ENCODE data around the gene FABP2.
"Not testable (repeated sequence)": the region's sequence is repeated elsewhere in the genome, so short reads cannot be mapped to it uniquely, and the experiment has no call there.

FABP2 gene

GRCh38 chr4:119310826-119311225 lies 11.1 kb downstream of the FABP2 start:
- no peak for DNase-seq (ENCODE audit: low read depth in 2 of 2)

DNA sequence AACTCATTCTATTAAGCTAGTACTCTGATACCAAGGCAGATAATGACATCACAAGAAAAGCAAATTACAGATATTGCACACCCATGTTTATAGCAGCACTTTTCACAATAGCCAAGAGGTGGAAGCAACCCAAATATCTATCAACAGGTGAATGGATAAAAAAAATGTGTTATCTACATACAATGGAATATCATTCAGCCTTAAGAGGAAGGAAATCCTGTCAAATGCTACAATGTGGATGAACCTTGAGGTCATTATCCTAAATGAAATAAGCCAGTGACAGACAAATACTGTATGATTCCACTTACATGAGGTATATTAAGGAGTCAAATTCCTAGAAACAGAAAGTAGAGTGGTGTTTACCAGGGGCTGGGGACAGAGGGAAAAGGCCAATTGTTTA lies 14.3 kb downstream of the FABP2 start:
- no peak for DNase-seq (ENCODE audit: low read depth in 2 of 2)

- no peak for DNase-seq (ENCODE audit: low read depth in 2 of 2)
These were observed 17.5 kb downstream of the FABP2 start for GRCh38 chr4:119304431-119304830.

DNA sequence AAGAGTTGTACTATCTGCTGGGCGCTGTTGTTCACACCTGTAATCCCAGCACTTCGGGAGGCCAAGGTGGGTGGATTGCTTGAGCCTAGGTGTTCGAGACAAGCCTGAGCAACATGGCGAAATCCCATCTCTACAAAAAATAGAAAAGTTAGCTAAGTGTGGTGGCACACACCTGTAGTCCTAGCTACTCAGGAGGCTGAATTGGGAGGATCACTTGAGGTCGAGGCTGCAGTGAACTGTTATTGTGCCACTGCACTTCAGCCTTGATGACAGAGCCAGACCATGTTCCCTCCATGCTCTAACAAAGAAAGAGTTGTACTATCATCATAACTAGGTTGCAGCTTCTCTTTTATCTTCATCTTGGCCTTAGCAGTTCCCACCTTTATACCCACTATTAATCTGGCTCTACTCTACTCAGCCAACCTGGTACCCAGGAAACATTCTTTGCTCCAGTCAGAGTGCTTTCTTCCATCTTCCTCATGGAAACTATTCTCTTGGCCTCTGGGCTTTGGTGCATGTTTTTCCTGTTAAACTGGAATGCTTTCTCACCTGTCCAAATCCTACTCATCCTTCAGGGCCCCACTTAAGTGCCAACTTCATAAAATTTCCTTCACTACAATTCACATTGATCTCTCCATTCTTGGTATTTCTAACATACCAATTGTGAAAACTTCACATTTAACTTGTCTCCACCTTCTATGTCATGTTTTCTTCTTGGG lies 18.2 kb downstream of the FABP2 start:
- DNase-seq (ENCODE audit: low read depth in 2 of 2): no peak

GRCh38 chr4:119302073-119302832 lies 19.7 kb downstream of the FABP2 start:
- DNase-seq (ENCODE audit: low read depth in 2 of 2): no peak

DNA sequence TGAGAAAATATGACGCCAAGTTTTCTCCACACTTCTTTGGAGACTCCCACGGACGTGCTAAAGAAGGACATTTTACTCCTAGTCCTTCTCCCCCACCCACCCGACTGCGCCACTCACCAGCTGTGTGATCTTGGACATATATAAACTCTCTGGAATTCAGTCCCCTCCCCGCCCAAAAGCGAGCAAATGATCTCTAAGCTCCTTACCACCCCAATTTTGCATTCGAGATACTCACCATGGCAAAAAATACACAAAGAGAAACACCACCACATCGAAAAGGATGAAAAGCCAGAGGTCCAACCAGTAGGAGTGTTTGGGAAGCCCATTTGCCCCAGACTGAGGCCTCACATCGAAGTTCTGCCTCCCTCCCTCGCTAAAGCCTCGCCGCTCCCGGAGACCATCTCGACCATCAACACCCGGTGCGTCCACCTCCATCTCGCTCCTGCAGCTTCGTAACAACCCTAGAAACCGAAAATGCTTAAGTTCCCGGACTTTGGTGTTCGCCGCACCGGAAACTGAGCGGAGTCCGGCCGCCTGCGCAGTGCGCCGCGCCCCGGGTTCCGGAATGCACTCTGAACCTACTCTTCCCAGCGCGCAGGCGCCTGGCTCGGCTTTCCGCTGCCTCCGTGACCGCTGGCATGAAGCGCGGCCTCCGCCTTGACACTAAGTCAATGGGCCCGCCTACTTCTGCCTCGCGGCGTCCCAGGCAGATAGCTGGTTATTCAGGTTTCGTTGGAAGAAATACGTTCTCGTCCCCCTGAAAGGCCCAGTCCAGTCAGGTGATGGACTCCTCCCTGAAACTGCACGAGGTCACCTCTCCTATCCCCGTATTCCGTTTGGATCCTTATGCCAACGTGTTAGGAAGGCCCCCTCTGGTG lies 21.6 kb downstream of the FABP2 start:
- peak; percentile 80 to 82 for DNase-seq (ENCODE audit: low read depth in 2 of 2)

DNA sequence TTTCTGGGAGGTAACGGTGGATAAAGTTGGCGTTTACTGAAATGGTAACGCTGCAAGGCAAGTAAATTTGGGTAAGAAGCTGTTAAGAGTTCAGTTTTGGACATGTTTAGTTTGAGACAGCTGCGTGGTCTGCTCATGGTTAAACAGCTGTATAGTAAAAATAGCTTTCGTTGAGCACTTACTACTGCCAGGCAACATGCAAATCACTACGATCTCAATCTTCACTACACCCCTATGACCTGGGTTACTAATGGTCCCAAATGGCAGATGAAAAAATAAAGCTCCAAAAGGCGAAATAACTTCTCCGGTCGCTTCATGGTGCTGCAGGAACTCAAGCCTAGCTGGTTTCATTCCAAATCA lies 22.2 kb downstream of the FABP2 start:
- no peak for DNase-seq (ENCODE audit: low read depth in 2 of 2)

DNA sequence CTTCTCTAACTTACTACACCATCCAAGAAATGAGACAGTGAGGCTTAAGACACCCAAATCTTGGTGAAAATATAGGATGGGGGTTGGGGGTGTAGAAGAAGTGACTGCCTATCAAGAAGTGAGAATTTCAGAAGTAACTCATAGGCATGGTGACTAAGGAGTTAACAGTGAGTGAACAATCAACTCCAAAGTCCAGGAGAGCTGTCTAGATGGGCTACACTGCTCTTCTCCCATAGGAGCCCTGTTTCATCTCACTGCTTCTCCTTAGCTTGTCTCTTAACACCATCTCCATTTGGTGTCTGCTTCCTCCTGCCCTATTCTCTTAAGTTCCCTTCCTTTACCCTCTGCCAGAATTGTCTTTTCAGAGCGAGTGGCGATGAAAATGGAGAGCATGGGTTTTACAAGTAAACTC lies 22.7 kb downstream of the FABP2 start:
- no peak for DNase-seq (ENCODE audit: low read depth in 2 of 2)

GRCh38 chr4:119297795-119298194 lies 24.1 kb downstream of the FABP2 start:
- no peak for DNase-seq (ENCODE audit: low read depth in 2 of 2)

- no peak for DNase-seq (ENCODE audit: low read depth in 2 of 2)
These were observed 25.6 kb downstream of the FABP2 start for GRCh38 chr4:119296356-119296755.

DNA sequence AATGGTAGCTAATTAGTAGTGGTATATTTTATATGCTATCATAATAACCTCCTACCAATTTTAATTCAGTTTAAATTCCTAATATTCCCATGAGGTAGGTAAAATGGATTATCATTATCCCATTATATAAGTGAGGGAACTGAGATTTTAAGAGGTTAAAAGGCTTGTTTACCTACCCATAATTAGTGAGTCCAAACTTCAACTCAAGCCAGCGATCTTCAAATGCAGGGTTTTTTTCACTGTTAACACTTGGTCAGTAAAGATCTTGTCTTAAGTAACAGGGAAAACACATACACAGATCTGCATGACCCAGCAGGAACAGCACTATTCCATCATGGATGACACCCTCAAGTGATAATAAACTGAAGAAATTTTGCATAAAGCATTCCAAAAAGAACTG lies 31.3 kb downstream of the FABP2 start:
- DNase-seq (ENCODE audit: low read depth in 2 of 2): no peak

DNA sequence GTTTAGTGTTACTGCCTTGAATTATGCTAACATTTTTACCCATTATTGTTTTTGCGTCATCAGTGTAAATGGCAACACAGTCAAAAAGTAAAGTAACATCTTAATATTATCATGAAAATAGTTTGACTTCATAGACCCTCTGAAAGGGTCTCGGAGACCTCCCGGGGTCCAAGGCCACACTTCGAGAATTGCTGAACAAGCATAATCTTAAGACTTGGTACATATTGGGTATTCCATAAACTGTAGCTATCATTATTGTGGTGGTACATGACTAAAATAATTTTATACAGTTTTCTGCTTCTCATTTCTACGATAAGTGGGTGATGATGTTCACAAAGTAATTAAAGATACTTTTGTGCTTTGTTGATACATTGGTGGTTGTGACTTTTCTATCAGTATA lies 32.6 kb downstream of the FABP2 start:
- DNase-seq (ENCODE audit: low read depth in 2 of 2): no peak

- peak; percentile 60 to 63 for DNase-seq (ENCODE audit: low read depth in 2 of 2)
These were observed 35.4 kb downstream of the FABP2 start for GRCh38 chr4:119286377-119287002.

DNA sequence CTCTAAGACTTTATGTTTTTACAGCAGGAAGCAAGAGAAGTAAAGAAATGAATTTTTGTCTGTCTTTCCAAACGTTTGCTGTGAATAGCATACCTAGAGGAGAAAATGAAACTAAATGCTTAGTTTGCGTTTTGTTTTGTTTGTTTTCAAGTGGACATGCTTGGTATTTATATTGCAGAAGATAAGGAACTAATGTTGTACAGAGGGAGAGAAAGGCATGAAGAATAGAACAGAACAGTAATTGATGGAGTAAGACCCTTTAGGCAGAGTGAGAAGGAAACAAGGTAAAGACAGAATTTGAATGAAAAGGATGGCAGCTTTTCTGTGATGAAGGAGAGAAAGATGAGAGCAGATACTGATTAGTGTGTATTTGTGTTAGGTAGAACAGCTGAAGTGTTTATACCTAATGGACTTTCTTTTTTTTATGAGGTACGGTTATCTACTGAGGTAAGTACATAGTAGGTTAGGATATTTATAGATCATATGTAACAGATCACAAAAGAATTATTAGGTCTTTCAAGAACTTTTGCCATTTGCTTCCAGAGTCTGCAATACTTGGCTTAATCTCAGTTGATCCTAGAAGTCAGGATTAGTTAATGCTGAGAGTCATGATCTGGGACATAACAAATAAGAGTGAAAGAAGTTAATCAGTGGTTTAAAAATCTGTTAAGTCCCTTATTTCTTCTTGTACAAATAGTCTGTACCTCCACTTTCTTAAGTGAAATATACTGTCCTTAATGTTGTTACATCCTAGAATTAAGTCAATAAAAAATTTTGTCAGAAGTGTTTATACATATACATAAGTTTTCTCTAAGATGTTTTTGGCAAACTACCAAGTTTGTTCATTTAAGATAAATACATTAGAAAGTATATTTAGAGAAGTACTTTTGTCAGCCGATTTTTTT lies 36.8 kb downstream of the FABP2 start:
- no peak for DNase-seq (ENCODE audit: low read depth in 2 of 2)

DNA sequence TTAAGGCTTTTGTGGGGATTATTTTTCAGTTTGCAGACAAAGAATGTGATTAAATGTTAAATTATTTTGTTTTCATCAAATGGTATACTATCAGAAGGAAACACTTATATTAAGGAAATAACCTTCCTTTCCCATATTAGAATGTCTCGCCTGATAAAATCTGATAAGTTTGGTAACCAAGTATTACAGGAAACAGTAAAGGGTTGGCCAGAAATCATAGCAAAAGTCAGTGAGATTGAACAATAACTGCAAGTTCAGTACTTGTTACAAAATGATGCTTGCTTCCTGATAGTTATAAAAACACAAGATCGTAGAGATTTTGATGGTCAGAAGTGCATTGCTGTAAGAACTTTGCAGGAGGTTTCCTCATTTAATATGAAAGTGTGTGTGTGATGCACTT lies 40.5 kb downstream of the FABP2 start:
- DNase-seq (ENCODE audit: low read depth in 2 of 2): no peak

DNA sequence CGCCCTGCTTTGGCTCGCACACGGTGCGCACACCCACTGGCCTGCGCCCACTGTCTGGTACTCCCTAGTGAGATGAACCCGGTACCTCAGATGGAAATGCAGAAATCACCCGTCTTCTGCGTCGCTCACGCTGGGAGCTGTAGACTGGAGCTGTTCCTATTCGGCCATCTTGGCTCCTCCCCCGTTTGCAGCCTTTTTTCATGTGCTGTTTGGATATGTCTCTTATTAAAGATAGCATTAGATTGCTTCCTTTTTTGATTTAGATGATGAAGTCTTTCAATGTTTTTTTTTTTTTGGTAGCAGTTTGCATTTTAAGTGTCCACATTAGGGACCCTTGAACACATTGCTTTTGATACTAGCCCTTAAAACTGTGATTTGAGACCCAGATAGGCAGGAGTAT lies 42.0 kb downstream of the FABP2 start:
- DNase-seq (ENCODE audit: low read depth in 2 of 2): not testable (repeated sequence)

- not testable (repeated sequence) for DNase-seq (ENCODE audit: low read depth in 2 of 2)
These were observed 42.4 kb downstream of the FABP2 start for GRCh38 chr4:119279541-119279940.

DNA sequence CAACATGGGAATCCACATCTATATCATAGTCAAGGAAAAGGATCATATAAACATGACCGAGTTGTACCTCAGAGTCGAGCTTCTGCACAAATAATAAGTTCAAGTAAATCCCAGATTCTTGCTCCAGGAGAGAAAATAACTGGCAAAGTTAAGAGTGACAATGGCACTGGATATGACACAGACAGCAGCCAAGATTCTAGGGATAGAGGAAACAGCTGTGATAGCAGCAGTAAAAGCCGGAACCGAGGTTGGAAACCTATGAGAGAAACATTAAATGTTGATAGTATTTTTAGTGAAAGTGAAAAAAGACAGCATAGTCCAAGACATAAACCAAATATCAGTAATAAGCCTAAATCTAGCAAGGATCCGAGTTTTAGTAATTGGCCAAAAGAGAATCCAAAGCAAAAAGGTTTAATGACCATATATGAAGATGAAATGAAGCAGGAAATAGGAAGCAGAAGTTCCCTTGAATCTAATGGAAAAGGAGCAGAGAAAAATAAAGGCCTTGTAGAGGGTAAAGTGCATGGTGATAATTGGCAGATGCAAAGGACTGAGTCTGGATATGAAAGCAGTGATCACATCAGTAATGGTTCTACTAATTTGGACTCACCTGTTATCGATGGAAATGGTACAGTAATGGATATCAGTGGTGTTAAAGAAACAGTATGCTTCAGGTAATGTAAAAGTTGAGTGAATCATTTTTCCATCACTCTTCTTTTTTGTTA lies 50.4 kb downstream of the FABP2 start:
- DNase-seq (ENCODE audit: low read depth in 2 of 2): no peak

- peak in 1 of 2 experiments; percentile 6 for DNase-seq (ENCODE audit: low read depth in 2 of 2)
These were observed 53.5 kb downstream of the FABP2 start for GRCh38 chr4:119268466-119268865.

Data from fibroblast of skin of left quadriceps (primary cell).